MM.1S (cell line): ENCODE data around the gene NAT8L.

Source experiments
- CTCF ChIP-seq: fragments of 300-600 bp; sonication (generic); IDR thresholded peaks from 2 replicates; pipeline ENCODE4 v1.5.1; 2016; ENCODE audit warnings: antibody characterized with exemption, low read length, mixed read lengths
- EZH2 ChIP-seq: fragments of 300-600 bp; sonication (generic); optimal IDR thresholded peaks from 2 replicates; pipeline ENCODE3; 2017; ENCODE audit warnings: low read depth, mild to moderate bottlenecking, antibody characterized with exemption, low read length, mixed read lengths

GRCh38 chr4:2046031-2046961 lies 12.8 kb upstream of the NAT8L start:
- peak; percentile 8; the same call in 1 of the 2 replicates for TF ChIP-seq CTCF
- no peak for TF ChIP-seq EZH2
